Measurements from ENCODE around the gene SLC8B1.

DNA sequence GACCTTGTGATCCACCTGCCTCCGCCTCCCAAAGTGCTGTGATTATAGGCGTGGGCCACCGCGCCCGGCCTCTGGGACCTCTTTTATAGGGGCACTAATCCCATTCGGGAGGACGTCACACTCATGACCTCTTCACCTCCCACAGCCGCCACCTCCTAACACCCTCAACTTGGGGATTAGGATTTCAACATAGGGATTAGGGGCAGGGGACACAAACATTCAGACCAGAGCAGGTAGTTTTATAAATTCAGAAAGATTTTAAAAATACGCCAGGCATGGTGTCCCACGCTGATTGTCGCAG is 64.2 kb downstream of the SLC8B1 start:
- TF ChIP-seq, protein P1, sequence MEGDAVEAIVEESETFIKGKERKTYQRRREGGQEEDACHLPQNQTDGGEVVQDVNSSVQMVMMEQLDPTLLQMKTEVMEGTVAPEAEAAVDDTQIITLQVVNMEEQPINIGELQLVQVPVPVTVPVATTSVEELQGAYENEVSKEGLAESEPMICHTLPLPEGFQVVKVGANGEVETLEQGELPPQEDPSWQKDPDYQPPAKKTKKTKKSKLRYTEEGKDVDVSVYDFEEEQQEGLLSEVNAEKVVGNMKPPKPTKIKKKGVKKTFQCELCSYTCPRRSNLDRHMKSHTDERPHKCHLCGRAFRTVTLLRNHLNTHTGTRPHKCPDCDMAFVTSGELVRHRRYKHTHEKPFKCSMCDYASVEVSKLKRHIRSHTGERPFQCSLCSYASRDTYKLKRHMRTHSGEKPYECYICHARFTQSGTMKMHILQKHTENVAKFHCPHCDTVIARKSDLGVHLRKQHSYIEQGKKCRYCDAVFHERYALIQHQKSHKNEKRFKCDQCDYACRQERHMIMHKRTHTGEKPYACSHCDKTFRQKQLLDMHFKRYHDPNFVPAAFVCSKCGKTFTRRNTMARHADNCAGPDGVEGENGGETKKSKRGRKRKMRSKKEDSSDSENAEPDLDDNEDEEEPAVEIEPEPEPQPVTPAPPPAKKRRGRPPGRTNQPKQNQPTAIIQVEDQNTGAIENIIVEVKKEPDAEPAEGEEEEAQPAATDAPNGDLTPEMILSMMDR (IDR thresholded peaks at IDR 0.05): no peak
- no peak for TF ChIP-seq EZH2phosphoT487 (IDR thresholded peaks at IDR 0.05)
